ENCODE results near the gene DEPDC1. TPM values are rescaled to one million over a fixed set of nuclear protein-coding genes. Genes with fewer than 3 reads are reported as not detected.

Gene DEPDC1
- total RNA-seq, 1 experiment from 2014 or later: 74.0 TPM

GRCh38 chr1:68538941-68539340 is 42.1 kb upstream of the DEPDC1 start:
- intact Hi-C loops (cut with micrococcal nuclease; ENCODE audit: unreplicated experiment): no loop called here
- no peaks in the 10 kb centered on the region for H4K20me1 ChIP-seq (ENCODE audit: insufficient read depth)
- H3K9me3 ChIP-seq (ENCODE audit: insufficient read depth, low read depth): no peaks in the 10 kb centered on the region
- DNase-seq: no peak
- TF ChIP-seq EZH2 (IDR thresholded peaks at IDR 0.05; ENCODE audit: low read depth): no peak
- TF ChIP-seq, protein P1, sequence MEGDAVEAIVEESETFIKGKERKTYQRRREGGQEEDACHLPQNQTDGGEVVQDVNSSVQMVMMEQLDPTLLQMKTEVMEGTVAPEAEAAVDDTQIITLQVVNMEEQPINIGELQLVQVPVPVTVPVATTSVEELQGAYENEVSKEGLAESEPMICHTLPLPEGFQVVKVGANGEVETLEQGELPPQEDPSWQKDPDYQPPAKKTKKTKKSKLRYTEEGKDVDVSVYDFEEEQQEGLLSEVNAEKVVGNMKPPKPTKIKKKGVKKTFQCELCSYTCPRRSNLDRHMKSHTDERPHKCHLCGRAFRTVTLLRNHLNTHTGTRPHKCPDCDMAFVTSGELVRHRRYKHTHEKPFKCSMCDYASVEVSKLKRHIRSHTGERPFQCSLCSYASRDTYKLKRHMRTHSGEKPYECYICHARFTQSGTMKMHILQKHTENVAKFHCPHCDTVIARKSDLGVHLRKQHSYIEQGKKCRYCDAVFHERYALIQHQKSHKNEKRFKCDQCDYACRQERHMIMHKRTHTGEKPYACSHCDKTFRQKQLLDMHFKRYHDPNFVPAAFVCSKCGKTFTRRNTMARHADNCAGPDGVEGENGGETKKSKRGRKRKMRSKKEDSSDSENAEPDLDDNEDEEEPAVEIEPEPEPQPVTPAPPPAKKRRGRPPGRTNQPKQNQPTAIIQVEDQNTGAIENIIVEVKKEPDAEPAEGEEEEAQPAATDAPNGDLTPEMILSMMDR (conservative IDR thresholded peaks at IDR 0.05): no peak
- H3F3A ChIP-seq (ENCODE audit: insufficient read depth, low read depth): no peaks in the 10 kb centered on the region
- no peaks in the 10 kb centered on the region for H3K79me2 ChIP-seq (ENCODE audit: low read depth)
- H3K4me1 ChIP-seq (replicated peaks; ENCODE audit: insufficient read depth): no peaks in the 10 kb centered on the region
- no peak overlapping the region for H2AFZ ChIP-seq
- H3K9me2 ChIP-seq (ENCODE audit: insufficient read depth): no peaks in the 10 kb centered on the region
- no TSS peak for BruUV-seq (replicated peaks)
- no peak overlapping the region for H3K27ac ChIP-seq
- POLR2A ChIA-PET (ENCODE audit: unreplicated experiment): no interaction called here
- no peak overlapping the region for H3K4me2 ChIP-seq
- H3K36me3 ChIP-seq (ENCODE audit: low read depth): no peaks in the 10 kb centered on the region
- CTCF ChIA-PET: no interaction called here
- no peak overlapping the region for H3K4me3 ChIP-seq
- H3K27me3 ChIP-seq (ENCODE audit: insufficient read depth, low read depth): no peaks in the 10 kb centered on the region

- H3K9me2 ChIP-seq (ENCODE audit: insufficient read depth): peaks cover 13% of the 10 kb centered on the region; the same call in 1 of the 2 replicates
- H3K36me3 ChIP-seq (ENCODE audit: low read depth): no peaks in the 10 kb centered on the region
- no peak overlapping the region for H3K27ac ChIP-seq
- H3K4me3 ChIP-seq: no peak overlapping the region
- H2AFZ ChIP-seq: no peak overlapping the region
- no peaks in the 10 kb centered on the region for H3K79me2 ChIP-seq (ENCODE audit: low read depth)
- H3F3A ChIP-seq (ENCODE audit: insufficient read depth, low read depth): no peaks in the 10 kb centered on the region
- no peaks in the 10 kb centered on the region for H4K20me1 ChIP-seq (ENCODE audit: insufficient read depth)
- intact Hi-C loops (cut with micrococcal nuclease; ENCODE audit: unreplicated experiment): no loop called here
- no peaks in the 10 kb centered on the region for H3K4me1 ChIP-seq (replicated peaks; ENCODE audit: insufficient read depth)
- no peaks in the 10 kb centered on the region for H3K9me3 ChIP-seq (ENCODE audit: insufficient read depth, low read depth)
- no peak for DNase-seq
- CTCF ChIA-PET: no interaction called here
- H3K27me3 ChIP-seq (ENCODE audit: insufficient read depth, low read depth): no peaks in the 10 kb centered on the region
- TF ChIP-seq, protein P1 (conservative IDR thresholded peaks at IDR 0.05): no peak
- no peak for TF ChIP-seq EZH2 (IDR thresholded peaks at IDR 0.05; ENCODE audit: low read depth)
- POLR2A ChIA-PET (ENCODE audit: unreplicated experiment): no interaction called here
- H3K4me2 ChIP-seq: no peak overlapping the region
- BruUV-seq (replicated peaks): no TSS peak
These were observed 31.4 kb upstream of the DEPDC1 start for GRCh38 chr1:68528243-68528642.

- Histone ChIP-seq H3K27me3 (ENCODE audit: insufficient read depth, low read depth) (no peaks in the 10 kb centered on the region), H3K9me3 (ENCODE audit: insufficient read depth, low read depth) (no peaks in the 10 kb centered on the region), H2AFZ (no peak overlapping the region), H3K9me2 (ENCODE audit: insufficient read depth) (0 out of 2 replicates have a peak, but pooled peaks cover 6% of the 10 kb centered on the region), H3K27ac (no peak overlapping the region), H3K4me3 (no peak overlapping the region), H3F3A (ENCODE audit: insufficient read depth, low read depth) (no peaks in the 10 kb centered on the region), H3K36me3 (ENCODE audit: low read depth) (no peaks in the 10 kb centered on the region), H4K20me1 (ENCODE audit: insufficient read depth) (no peaks in the 10 kb centered on the region), H3K4me1 (replicated peaks; ENCODE audit: insufficient read depth) (no peaks in the 10 kb centered on the region), H3K79me2 (ENCODE audit: low read depth) (no peaks in the 10 kb centered on the region), H3K4me2 (no peak overlapping the region)
- TF ChIP-seq, protein P1 (conservative IDR thresholded peaks at IDR 0.05): no peak
- TF ChIP-seq EZH2 (IDR thresholded peaks at IDR 0.05; ENCODE audit: low read depth): no peak
- no TSS peak for BruUV-seq (replicated peaks)
- CTCF ChIA-PET: no interaction called here
- intact Hi-C loops (cut with micrococcal nuclease; ENCODE audit: unreplicated experiment): no loop called here
- POLR2A ChIA-PET (ENCODE audit: unreplicated experiment): no interaction called here
- DNase-seq: no peak
These were observed 28.9 kb upstream of the DEPDC1 start for GRCh38 chr1:68525781-68526180.
